HG02943 (cell line): ENCODE measurements around the gene MAGEA3.
"Not testable (repeated sequence)": the region's sequence is repeated elsewhere in the genome, so short reads cannot be mapped to it uniquely, and the experiment has no call there.

Experiments
- ATAC-seq: cut with Tn5 transposase; IDR thresholded peaks from one replicate; pipeline ENCODE4 v1.9.1; 2021; ENCODE audit warnings: mild to moderate bottlenecking, low read depth, moderate library complexity; ENCODE audit not compliant: unreplicated experiment

The MAGEA3 gene

DNA sequence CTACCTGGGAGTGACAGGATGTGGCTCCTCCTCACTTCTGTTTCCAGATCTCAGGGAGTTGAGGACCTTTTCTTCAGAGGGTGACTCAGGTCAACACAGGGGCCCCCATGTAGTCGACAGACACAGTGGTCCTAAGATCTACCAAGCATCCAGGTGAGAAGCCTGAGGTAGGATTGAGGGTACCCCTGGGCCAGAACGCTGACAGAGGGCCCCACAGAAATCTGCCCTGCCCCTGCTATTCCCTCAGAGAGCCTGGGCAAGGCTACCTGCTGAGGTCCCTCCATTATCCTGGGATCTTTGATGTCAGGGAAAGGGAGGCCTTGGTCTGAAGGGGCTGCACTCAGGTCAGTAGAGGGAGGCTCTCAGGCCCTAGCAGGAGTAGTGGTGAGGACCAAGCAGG, 36.5 kb downstream of the MAGEA3 start:
- ATAC-seq, result no peak

DNA sequence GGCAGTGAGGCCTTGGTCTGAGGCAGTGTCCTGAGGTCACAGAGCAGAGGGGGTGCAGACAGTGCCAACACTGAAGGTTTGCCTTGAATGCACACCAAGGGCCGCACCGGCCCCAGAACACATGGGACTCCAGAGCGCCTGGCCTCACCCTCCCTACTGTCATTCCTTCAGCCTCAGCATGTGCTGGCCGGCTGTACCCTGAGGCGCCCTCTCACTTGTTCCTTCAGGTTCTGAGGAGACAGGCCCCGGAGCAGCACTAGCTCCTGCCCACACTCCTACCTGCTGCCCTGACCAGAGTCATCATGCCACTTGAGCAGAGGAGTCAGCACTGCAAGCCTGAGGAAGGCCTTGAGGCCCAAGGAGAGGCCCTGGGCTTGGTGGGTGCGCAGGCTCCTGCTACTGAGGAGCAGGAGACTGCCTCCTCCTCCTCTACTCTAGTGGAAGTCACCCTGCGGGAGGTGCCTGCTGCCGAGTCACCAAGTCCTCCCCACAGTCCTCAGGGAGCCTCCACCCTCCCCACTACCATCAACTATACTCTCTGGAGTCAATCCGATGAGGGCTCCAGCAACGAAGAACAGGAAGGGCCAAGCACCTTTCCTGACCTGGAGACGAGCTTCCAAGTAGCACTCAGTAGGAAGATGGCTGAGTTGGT, 37.4 kb downstream of the MAGEA3 start:
- ATAC-seq, result no peak

DNA sequence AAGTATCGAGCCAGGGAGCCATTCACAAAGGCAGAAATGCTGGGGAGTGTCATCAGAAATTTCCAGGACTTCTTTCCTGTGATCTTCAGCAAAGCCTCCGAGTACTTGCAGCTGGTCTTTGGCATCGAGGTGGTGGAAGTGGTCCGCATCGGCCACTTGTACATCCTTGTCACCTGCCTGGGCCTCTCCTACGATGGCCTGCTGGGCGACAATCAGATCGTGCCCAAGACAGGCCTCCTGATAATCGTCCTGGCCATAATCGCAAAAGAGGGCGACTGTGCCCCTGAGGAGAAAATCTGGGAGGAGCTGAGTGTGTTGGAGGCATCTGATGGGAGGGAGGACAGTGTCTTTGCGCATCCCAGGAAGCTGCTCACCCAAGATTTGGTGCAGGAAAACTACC, 37.9 kb downstream of the MAGEA3 start:
- ATAC-seq, result not testable (repeated sequence)

DNA sequence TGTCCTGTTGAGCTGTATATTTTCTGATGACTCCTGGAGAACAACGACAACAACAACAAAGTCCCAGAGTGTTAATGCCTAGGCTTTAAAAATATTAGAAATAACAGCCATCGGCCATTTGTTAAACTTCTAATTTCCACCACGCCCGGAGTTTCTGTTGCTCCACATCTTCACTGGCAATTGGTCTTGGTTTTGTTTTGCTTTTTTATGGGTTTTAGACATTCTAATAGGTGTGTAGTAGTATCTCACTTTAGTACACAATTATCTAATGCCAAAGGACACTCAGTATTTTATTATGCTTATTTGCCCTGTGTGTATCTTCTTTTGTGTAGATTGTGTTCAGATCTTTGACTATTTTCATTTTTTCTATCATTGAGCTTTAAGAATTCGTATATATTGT, 40.0 kb downstream of the MAGEA3 start:
- no peak for ATAC-seq
